Posterior vena cava (tissue), 2 donors: ENCODE data around the gene GNB1L. TPM values are rescaled to one million over a fixed set of nuclear protein-coding genes. Genes with fewer than 3 reads are reported as not detected.
"Not testable (repeated sequence)": the region's sequence is repeated elsewhere in the genome, so short reads cannot be mapped to it uniquely, and the experiment has no call there.

ENCODE experiments used
- DNase-seq: peaks from one replicate; pipeline ENCODE4 v3.0.0-alpha.2; 2020; ENCODE audit warnings: low spot score
- intact Hi-C, 2 donors: fragments of 100-400 bp; cut with DNase I; formaldehyde crosslinking; loops; one replicate each; pipeline versions ENCODE4 v1.14.1 to v1.14.2; 2022 to 2023
- total RNA-seq, 2 donors: library from RNA; stranded (reverse); fragmentation: NEBNext Ultra II Directional; extraction: Animal tissue kit (Norgen Biotek cat#: 25700); gene quantifications; one replicate each; pipeline ENCODE4 v1.2.1, GENCODE V29; 2021
- donor health status: DM: yes; HTN: yes; CAD: no.
- donor health status: DM: yes; HTN: yes; CAD: no.

GNB1L gene
- total RNA-seq, 2 donors from 2014 or later = 3.6 to 3.9 TPM

DNA sequence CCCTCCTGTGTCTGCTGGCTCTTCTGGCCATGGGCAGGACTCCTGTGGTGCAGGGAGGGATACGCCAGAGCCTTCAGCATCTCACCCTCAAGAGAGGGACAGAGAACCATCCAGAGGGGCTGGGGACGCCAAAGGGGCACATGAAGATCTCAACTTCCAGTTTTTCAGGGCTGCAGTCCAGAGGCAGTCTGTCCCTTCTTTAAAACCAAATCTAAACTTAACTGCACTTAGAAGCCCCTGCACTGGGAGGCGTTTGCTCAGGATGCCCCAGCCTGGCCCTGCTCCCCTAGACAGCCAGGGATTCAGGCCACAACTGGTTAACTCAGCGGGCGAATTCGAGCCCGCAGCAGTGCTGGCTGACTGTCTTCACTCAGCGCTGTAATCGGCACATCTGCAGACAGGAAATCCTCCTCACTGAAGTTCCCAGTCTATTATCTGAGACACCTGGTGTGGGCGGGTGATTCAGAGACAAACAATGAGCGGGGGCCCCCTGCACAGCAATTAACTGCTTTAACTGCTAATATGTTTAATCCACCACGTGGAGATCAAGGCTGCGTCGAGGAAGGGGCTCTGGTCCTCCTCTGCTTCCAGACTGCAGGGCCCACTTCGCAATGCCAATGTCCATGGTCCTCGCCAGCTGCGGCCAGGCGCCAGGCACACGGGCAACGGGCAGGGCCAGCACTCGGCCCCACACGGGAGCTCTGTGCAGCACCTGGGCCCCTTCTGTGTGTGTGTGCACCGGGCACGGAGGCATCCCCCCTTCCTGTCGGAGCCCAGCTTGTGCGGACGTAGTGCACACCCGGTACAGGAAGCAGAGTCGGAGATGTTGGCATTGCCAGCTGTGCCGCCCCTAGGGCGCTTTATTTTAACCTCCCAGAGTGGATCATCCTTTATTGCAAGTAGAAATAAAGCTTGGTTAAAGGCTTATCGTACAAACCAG lies 36.9 kb upstream of the GNB1L start:
- intact Hi-C loops = no loop called here
- no peak for DNase-seq

DNA sequence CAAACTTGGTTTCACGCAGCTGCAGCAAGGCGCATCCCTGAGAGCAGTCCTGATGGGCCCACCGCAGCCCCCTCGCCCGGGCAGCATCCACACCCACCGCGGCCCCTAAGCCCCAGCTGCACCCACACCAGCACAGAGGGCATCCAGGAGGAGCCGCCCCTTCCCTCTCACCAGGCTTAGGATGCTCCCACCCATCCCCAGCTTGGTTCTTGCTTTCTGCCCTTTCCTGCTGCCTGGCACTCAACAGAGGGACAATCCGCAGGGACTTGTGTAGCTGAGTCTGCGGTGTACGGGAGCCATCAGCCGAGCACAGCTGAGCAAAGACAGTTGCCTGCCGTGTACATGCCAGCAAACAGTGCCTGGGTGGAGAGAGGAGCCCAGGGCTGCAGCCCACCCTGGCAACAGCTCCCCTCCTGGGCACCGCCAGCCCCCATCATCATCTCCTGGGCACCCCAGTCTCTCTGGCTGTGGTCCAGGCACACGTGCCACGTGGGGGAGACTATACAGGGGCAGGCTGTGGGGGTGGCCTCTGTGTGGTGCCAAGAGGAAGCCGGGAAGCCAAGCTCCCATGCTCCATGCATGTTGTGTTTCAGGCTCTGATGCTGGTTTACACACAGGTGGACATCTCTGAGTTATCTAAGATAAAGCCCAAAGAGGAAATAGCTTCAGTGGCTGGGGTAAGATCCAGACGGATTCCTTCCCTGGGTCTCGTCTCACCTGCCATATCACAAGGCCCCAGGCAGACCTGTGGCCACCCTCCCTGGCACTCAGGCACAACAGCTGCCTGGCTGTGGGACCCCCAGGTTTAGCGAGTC lies 36.0 kb upstream of the GNB1L start:
- DNase-seq = no peak
- intact Hi-C loops = no loop called here

DNA sequence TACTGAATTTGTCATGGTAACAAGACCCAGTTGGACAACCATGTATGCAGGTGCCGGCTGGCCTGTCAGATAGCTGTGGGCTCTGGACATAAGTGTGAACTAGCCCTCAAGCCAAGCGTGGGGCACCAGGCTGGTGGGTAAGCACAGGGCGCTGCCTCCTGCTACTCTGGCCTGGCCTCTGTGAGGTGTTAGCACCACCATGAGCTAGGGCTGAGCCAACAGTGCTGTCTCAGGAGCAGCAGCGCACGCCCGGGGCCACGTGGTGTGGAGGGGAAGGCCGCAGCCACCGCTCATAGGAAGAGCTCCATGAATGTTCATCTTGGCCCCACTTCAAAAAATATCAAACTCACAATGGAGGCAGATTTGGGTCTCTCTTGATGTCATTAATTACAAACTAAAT lies 35.3 kb upstream of the GNB1L start:
- intact Hi-C loops = no loop called here
- DNase-seq = no peak

DNA sequence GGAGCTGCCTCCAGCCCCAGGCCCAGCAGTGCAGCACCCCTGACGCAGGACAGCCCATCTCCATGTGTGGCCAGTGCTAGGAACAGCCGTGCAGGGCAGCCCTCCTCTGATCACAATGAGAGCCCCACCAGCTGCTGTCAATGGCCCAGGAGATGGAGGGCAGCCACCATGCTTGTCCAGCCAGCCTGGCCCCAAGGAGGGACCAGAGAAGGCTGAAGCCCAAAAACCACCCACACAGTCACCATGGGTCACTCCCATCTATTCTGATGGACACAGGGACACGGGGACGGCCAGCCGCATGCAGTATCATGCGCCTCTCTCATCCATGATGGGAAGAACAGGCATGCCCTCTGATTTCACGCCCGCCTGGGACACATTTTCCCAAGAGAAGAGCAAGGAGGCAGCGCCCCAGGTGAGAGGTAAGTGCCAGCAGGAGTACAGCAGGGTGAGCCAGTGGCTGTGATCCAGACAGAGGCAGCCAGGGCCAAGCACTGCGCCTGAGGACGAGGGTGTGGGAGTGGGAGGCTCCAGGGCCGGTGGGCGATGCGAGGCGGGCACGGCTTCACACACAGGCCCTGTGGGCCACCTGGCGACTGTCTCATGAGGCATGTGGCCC lies 33.6 kb upstream of the GNB1L start:
- no peak for DNase-seq
- intact Hi-C loops = no loop called here

DNA sequence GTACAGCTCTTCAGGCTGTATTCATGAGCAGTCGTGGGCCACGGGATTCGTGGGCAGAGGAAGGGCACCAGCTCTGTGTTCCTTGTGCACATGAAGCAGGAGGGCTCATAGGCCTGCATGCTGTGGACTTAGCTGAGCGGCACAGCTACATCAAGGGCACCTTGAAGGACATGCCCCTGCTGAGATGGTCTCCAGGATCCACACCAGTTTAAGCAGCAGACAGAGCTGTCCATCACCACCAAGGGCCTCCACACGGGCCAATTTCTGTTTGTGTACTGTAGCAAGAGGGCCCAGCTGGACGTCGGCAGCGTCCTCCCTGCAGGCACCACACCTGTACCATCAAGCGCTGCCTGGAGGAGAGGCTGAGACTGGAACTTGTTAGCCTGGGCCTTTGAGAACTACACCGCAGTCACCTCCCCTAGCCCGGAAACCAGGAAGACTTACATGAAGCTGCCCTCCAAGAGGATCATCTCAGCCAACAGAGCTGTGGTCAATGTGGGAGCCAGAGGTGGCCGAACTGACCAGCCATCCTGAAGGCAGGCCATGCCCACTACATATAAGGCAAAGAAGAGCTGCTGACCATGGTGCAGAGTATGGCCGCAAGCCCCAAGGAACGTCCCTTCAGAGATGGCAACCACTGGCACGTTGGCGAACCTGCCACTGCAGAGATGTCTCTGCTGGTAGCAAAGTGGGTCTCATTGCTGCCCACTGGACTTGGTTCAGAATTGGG lies 32.7 kb upstream of the GNB1L start:
- peak; percentile 72 for DNase-seq
- intact Hi-C loops = no loop called here

DNA sequence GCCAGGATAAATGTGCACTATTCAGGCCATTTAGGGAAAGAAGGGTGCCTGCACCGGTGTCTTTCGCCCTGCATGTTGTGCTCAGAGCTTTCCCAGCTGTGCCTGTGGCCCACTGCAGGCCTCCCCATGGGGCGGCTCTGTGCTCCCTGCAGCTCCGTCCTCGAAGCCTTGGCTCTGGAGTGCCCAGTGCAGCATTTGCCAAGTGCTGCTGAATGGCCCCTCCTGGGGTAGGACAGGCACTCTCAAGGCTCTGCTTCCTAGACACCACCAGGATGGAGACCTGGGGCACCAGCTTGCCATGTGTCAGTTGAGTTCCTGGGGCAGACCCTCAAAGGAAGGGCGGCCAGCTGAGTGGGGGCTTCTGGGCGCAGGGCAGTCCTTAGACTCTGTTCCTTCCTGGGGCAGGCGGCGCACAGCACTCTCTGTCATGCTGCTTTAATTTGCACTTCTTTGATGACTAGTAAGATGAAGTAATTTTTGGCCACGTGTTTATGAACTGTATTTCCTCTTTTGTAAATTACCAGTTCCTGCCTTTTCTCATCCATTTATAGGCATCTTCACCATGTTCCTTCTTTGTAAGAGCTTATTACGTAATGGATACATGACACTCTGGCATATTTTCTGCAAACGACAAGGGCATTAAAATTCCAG lies 32.1 kb upstream of the GNB1L start:
- intact Hi-C loops = no loop called here
- peak; percentile 88 for DNase-seq

DNA sequence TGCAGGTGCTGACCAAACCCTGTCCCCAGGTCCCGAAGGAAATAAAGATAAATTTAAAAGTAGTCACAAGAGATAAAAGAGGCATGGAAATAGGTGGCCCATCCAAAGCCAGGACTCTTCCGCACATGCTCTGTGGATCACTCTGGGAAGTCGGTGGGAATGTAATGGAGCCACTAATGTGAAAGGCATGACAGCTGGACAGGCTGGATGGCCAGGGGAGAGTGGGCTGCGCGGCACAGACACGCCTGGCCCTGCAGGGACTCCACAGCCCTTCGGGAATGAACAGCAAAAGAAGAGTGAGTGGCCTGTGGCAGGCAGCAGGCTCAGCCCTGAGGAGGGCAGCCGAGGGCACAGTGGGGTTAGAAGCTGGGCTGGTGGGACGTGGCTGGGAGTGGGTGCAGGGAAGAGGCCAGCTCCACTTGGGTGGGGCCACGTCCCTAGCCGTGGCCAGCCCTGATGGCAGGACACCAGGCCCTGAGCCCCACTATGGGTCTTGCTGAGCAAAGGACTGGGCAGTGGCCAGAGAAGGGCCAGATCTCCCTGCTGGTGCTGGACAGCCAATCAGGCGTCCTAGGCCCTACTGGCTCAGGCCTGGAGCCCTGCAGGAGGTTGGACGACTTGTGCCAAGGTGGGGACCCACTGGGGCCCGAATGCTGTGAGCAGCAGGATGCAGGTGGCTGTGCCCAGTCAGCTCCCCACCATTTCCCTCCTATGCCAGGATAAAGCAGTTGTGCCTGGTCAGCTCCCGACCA lies 31.3 kb upstream of the GNB1L start:
- DNase-seq = peak; percentile 67
- intact Hi-C loops = no loop called here

DNA sequence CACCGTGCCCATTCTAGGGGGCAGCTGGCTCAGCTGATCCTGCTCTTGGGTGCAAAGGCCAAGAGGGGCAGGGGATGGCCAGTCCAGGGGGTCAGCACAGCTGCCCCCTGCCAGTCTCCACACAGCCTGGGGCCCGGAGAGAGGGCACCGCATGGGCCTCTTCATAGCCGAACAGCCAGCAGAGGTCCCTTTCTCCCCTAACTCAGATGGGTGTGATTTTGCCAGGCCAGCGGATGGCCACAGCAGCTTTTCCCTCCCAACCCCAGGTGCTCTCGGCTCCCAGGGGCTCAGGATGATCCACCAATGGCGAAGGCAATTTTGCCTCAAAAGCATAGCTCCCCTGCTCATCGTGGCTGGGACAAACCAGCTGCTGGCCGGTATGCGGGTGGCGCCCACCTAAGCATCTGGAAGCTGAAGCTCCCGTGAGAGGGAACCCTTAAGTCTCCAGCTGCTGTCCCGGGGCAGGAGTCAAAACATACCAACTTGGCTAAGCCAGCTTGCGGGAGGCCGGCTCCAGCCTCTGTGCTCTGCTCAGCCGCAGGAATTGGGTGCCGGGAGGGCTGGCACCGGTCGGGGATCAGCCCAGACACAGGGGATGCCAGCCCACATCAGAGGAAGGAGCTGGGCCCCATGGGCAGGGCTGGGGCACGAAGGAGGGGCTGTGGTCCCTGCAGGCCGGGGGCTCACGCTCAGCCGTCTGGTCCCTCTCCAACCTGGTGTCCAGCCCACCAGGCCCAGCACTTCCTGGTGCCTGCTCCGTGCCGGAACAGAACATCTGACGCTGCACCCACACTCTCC lies 30.5 kb upstream of the GNB1L start:
- peak; percentile 67 for DNase-seq

DNA sequence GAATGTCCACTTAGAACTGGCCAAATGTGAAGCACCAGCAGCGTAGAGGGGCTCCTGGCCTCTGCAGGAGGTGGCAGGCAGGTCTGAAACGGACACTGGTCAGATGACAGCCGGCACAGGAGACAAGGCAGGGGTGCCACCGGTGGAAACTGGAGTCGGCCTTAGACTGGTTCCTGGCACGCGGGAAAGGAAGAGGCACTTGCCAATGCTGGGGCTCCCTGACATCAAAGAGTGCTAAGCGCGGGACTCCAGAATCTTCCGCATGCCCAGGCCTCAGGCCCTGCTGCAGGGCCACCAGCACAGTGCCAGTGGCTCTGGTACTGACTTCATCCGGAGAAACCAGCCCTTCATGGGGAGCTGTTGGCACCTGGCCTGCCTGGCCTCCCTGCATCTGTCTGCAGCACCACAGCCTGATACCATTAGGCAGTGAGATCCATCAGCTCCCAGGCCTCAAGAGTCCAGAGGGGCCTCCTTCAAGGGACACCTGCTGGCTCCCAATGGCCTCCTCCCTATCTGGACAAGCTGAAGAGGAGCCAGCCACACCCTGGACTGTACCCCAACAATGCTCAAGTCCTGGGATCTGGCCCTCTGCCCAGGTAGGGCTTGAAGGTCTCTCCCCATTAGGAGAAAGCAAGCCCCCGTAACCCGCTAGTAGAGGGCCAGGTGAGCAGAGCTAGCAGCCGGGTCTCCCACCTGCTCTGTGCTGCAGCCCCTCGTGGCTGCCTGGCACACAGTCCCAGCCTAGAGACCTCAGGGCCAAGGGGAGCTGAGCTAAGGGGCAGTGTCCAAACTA lies 29.7 kb upstream of the GNB1L start:
- intact Hi-C loops = no loop called here
- peak; percentile 72 for DNase-seq

More for the DNA sequence above, 30.5 kb upstream of the GNB1L start:
- intact Hi-C loops = no loop called here

DNA sequence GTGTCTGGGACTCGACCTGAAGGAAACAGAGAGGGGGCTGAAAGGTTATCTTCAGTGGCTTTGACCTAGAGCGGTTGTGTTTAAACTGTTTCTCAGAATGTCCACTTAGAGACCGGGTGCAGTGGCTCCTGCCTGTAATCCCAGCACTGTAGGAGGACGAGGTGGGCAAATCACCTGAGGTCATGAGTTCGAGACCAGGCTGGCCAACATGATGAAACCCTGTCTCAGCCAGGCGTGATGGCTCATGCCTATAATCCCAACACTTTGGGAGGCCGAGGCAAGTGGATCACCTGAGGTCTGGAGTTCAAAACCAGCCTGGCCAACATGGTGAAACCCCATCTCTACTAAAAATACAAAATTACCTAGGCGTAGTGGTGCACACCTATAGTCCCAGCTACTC lies 28.8 kb upstream of the GNB1L start:
- DNase-seq = peak; percentile 59
- intact Hi-C loops = not testable (repeated sequence)

DNA sequence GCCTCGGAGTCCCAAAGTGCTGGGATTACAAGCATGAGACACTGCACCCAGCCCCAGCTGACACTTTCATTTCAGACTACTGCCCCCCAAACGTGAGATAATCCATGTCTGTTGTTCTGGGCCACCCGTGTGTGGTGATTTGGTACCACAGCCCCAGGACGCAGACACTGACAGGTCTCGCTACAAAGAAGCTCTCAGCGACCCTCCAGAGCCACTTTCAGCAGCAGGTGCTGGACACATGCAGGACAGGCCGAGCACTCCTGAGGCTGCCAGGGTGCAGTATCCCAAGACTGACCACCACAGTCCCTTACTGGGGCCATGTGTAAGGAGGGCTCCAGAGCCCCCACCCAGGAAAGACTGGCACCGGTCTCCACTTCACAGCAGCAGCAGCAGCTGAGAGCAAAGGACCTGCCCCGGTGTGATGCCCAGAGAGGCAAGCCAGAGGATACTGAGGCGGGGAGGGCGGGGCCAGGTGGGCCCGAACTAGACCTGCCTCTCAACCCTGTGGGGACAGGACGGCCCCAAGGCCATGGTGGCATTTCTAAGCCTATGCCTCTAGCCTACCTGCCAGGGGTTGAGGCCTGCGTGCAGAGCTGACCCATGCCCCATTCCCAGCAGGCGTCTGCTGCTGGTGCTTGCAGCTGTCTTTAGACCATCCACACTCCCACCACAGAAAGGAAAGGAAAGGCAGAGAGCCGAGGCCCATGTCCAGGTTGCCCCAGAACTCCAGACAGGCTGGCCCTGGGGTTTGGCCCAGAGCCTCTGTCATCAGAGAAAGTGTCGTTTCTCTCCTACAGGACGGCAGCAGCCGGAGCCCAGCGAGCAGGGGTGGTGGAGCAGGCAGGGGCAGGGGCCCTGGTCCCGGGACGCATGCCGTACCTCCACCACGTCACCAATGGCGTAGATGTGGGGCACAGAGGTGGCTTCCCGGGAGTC lies 28.0 kb upstream of the GNB1L start:
- peak; percentile 79 for DNase-seq
- intact Hi-C loops = no loop called here

DNA sequence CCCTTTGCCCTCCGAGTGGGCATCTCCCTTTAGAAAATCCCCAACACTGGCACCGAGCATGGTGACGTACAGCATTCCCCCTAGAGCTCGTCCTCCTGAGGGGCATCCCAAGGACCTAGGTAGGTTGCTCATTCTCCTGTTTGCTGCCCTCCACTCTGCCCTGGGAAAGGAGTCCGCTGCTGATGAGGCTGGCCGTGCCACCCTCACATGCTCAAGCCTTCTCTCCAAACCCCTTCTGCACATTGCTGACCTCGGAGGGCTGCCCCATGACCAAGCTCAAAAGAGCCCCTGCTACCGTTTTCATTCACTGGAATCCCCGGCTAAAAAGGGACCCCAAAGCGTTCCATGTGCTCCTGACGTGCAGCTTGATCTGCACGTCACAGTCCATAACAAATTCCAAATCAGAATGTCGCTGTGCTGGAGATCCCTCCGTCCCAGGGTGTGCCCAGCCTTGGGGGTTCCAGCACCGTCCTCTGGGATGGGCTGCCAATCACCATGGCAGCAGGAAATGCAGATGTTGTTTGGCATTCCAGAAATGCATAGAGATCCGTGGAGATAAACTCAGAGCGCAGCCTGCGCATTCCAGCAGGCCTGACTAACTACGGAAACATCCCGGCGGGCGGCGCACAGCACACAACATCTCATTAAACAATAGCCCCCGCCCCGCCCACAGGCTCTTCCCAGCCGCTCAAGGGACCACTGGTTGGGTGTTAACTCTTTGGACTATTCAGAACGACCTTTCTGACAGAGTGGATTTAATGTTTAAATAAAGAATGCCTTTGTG lies 26.3 kb upstream of the GNB1L start:
- intact Hi-C loops = no loop called here
- DNase-seq = peak; percentile 85

DNA sequence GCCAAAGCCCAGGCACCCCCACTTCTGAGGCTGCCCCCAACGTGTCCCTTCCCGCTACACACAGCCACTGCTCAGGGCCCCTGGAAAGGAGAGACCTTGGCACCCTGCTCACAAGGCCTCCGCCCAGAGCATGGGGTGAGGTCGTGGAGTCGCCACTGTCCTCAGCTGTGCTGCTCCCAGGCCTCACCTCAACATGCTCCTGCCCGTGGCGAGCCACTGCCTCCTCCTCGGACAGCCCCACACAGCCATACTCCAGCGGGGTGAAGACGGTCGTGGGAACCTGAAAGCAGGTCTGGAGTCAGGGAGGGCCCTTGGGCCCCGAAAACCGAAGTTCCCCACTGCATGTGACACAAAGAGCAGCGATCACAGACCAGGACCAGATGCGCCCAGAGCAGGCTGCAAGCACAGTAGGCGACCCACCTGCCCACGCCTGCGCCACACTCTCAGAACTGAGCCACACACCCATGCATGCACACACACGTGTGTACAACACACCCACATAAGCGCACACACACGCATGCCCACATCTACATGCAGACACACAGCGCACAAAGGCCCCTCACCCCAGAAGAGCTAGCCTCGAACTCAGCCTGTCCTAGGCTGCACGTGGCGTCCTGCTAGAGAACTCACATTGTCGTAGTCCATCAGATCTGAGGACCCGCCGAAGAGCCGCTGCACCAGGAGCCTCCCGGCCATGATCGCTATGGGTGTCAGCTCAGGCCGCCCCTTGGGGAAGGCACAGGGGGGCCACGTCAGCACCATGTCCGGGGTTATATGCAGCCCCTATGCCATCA lies 25.5 kb upstream of the GNB1L start:
- intact Hi-C loops = loop anchor here in 1 of 2 donors (1.0 kb wide), 1 partner anchor 25 kb away; no protein-coding TSS in a partner anchor

DNA sequence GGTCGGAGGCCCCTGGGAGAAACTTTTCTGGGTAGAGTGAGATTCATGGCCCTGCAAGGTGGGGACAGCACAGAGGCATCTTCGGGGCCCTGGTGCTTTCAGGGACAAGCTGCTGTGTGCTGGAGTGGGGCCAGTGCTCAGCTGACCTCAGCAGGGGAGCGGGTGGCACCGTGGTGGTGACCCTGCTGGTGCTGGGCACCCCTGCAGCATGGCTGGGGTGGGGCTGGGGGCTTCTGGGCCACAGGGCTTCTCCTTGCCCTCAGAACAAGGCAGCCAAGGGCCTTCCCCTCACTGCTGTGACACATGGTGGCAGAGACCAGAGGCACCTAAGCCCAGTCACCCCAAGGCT lies 24.9 kb upstream of the GNB1L start:
- intact Hi-C loops = loop anchor here in 1 of 2 donors (1.0 kb wide), 1 partner anchor 26 kb away; no protein-coding TSS in a partner anchor
- no peak for DNase-seq

More for the DNA sequence above, 25.5 kb upstream of the GNB1L start:
- peak; percentile 80 for DNase-seq
